AG10803 (cell line): ENCODE data around the gene DKKL1.

ENCODE experiments used
- DNase-seq: peaks from one replicate; pipeline ENCODE4 v3.0.0; 2010; ENCODE audit warnings: low read depth
- H3K4me3 ChIP-seq: 2 replicates; pipeline ENCODE4 v1.5.1; 2011; ENCODE audit warnings: mild to moderate bottlenecking, low read length, control low read depth
- CTCF ChIP-seq: conservative IDR thresholded peaks from 2 replicates; pipeline ENCODE4 v1.5.1; 2011; ENCODE audit warnings: mild to moderate bottlenecking, low read length, control low read depth, inconsistent platforms

Gene DKKL1

DNA sequence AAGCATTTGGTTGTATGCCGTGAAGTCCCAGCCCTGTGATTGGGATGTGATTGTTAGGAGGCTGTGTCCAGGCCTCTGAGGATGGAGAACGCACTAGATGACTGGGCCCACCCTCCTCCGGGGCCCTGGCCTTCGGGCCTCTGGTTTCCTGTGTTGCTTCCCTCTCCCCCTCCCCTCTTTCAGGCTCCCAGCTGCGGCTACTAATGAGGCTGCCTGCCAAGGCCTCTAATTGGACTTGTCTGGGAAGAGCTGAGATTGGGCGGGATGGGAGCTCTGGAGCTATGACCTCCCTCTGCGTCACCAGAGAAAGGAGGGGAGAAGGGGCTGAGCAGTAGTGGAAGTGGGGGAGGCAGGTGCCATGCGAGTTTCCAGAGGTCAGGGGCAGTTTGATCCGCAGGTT, 49.7 kb downstream of the DKKL1 start:
- TF ChIP-seq CTCF = no peak
- no peak overlapping the region for H3K4me3 ChIP-seq
- no peak for DNase-seq

- no peak overlapping the region for H3K4me3 ChIP-seq
- no peak for DNase-seq
- TF ChIP-seq CTCF = no peak
Observed at GRCh38 chr19:49414256-49414655, 50.6 kb downstream of the DKKL1 start.

DNA sequence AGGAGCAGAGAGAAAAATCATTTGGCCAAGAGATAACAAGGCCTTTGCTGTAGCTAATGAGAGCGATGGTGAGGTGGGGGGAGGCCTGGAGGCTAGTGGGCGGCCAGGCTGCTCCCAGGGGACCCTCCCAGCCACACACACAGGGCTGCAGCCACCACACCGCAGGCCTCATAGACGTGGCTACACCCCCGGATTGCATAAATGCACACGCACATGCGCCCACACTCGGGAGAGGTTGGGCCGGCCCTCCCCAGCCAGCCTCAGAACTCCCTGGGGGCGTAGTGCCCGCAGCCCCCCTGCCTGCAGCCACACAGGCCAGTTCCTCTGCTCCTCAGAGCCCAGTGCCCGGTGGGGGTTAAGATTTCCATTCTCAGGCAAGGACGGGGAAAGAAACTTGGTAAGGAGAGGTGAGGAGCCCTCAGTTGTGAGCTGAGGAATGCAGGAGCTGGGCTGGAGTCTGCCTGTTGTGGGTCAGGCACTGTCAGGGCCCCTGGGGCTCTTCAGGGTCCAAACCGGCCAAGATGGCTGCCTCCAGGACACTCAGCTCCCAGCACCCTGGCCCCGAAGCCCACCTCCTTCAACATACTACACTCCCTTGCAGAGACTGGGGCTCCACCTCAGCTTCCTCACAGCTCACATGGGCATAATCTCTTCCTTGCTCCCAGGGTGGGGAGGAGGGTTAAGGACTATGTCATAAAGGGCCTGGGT, 51.6 kb downstream of the DKKL1 start:
- H3K4me3 ChIP-seq = no peak overlapping the region
- TF ChIP-seq CTCF = no peak
- no peak for DNase-seq

DNA sequence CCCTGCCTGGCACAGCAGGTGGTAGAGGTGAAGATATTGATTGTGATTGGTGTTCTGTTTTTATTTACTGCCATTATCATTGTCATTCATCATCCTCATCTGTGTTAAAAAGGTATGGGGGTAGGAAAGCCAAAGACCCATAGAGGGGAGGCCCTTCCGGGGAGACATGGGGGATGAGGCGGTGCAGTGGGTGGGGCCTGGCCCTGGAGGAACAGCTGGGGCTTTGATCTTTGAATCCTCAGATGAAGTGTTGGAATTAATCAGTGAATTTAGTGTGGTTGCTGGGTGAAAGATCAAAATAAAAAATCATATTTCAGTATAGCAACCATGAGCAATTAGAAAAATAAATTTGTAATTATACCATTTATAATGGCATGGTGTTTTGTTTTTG, 52.1 kb downstream of the DKKL1 start:
- H3K4me3 ChIP-seq = no peak overlapping the region
- TF ChIP-seq CTCF = no peak
- no peak for DNase-seq

DNA sequence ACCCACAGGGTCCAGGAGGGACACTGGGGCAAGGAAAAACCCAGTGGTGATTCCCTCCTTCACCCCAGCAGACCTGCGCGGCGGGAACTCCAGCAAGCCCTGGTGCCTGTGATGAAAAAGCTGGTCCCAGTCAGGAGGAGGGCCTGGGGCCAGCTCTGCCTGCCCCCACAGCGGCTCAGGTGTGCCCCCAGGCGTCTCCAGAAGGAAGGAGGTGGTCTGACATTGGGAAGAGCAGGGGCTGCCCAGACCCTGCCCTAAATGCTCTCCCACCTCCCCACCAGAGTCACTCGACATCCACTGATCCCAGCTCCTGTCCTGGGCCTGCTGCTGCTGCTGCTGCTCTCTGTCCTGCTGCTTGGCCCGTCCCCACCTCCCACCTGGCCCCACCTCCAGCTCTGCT, 53.4 kb downstream of the DKKL1 start:
- DNase-seq = no peak
- H3K4me3 ChIP-seq = no peak overlapping the region
- no peak for TF ChIP-seq CTCF

DNA sequence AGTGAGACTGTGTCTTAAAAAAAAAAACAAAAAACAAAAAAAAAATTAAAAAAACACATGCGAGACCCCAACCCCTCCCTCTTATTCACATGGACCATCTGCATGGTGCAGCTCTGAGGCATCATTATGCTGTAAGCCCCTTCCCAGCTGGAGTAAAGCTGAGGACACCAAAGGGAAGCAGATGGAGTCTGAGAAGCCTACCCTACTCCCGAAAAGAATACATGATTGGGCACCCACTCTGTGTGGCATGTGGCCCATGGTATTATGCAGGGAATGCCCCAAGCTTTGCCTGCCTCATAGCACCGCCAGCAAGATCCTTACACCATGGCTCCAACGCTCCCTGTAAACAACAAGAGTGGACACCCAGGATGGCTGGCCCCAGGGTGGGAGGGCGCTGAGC, 54.8 kb downstream of the DKKL1 start:
- no peak for TF ChIP-seq CTCF
- no peak for DNase-seq
- no peak overlapping the region for H3K4me3 ChIP-seq

DNA sequence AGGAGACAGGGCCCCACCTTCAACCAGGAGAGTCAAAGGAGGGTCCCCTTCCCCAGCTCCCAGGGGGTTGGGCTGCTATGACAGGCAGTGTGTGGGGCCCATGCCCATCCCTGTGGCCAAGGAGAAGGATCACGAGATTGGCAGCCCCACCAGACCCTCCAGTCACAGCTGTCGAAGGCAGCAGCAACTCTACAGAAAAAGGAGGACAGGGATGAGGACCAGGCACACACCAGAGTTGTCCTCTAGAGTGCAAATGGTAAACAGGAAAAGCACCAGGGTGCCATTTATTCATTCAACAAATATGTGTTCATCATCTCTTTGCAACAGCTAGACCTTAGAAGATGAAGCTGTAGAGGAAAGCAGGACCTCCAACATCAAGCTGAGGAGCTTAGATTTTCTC, 55.5 kb downstream of the DKKL1 start:
- no peak for DNase-seq
- H3K4me3 ChIP-seq = no peak overlapping the region
- TF ChIP-seq CTCF = no peak
